Body of pancreas (tissue), 4 donors: ENCODE measurements around the gene TEX38.

Source experiments
- CTCF ChIP-seq, 7 experiments: fragments of 450-650 bp in 4 of 7; fragments of 200-600 bp in 3 of 7; sonication (generic) in 3 of 7; IDR thresholded peaks; one replicate each; pipeline ENCODE4 v1.5.1; 2016 to 2019; ENCODE audit warnings: antibody characterized with exemption in 7 of 7
- POLR2A ChIP-seq, 3 donors: fragments of 450-650 bp; IDR thresholded peaks; one replicate each; pipeline ENCODE4 v1.6.1; 2016; ENCODE audit warnings: antibody characterized with exemption in 3 of 3, mild to moderate bottlenecking in 2 of 3

- TF ChIP-seq POLR2A (IDR thresholded peaks at IDR 0.05) (no peak), CTCF (IDR thresholded peaks at IDR 0.05) (no peak)
These were observed 5.7 kb upstream of the TEX38 start for GRCh38 chr1:46665983-46666382.
